Liver (tissue), 9 donors: ENCODE results near the gene OSBP2. TPM values are rescaled to one million over a fixed set of nuclear protein-coding genes. Genes with fewer than 3 reads are reported as not detected.

Source experiments
- DNase-seq: peaks from one replicate; pipeline ENCODE4 v3.0.0-alpha.2; 2017; ENCODE audit warnings: low spot score
- H3K27ac ChIP-seq, 2 donors: one replicate each; pipeline ENCODE4 v1.7.0; 2013; ENCODE audit warnings: inconsistent platforms in 2 of 2, low read length in 2 of 2, control low read depth in 1 of 2, low read depth in 1 of 2, mild to moderate bottlenecking in 1 of 2
- H3K27me3 ChIP-seq, 4 donors: one replicate each; pipeline versions ENCODE4 v1.6.1 to v1.7.0; 2013; ENCODE audit warnings: low read length in 3 of 4, inconsistent platforms in 1 of 4, mild to moderate bottlenecking in 1 of 4, moderate library complexity in 1 of 4; ENCODE audit not compliant: control insufficient read depth in 4 of 4, insufficient read depth in 4 of 4
- H3K36me3 ChIP-seq, 4 donors: one replicate each; pipeline versions ENCODE4 v1.6.1 to v1.7.0; 2013; ENCODE audit warnings: low read length in 3 of 4, mild to moderate bottlenecking in 3 of 4, low read depth in 1 of 4, moderate library complexity in 1 of 4; ENCODE audit not compliant: control insufficient read depth in 4 of 4, insufficient read depth in 3 of 4
- H3K4me1 ChIP-seq, 4 donors: one replicate each; pipeline versions ENCODE4 v1.6.1 to v1.7.0; 2013; ENCODE audit warnings: low read length in 3 of 4, mild to moderate bottlenecking in 3 of 4, moderate library complexity in 1 of 4; ENCODE audit not compliant: control insufficient read depth in 4 of 4, insufficient read depth in 4 of 4
- H3K4me3 ChIP-seq, 3 donors: one replicate each; pipeline versions ENCODE4 v1.6.1 to v1.7.0; 2013; ENCODE audit warnings: low read length in 3 of 3, control low read depth in 1 of 3, low read depth in 1 of 3, mild to moderate bottlenecking in 1 of 3
- H3K9ac ChIP-seq, 2 donors: one replicate each; pipeline ENCODE4 v1.7.0; 2013; ENCODE audit warnings: low read length in 2 of 2, mild to moderate bottlenecking in 2 of 2, moderate library complexity in 2 of 2, control low read depth in 1 of 2, low read depth in 1 of 2
- H3K9me3 ChIP-seq, 4 donors: one replicate each; pipeline versions ENCODE4 v1.6.1 to v1.7.0; 2013; ENCODE audit warnings: low read length in 3 of 4; ENCODE audit not compliant: control insufficient read depth in 4 of 4
- CTCF ChIP-seq: fragments of 150-350 bp; IDR thresholded peaks from 2 replicates; pipeline ENCODE4 v1.5.1; 2017; ENCODE audit warnings: improper control_type of control experiment, low read depth, low read length; ENCODE audit not compliant: missing input control
- EGR1 ChIP-seq, 2 donors: IDR thresholded peaks; 2 replicates each; pipeline ENCODE4 v1.6.1; 2016 to 2018; ENCODE audit warnings: antibody characterized with exemption in 2 of 2, low read depth in 2 of 2
- FOXA1 ChIP-seq: IDR thresholded peaks from 2 replicates; pipeline ENCODE4 v1.6.1; 2016; ENCODE audit warnings: antibody characterized with exemption
- FOXA2 ChIP-seq: IDR thresholded peaks from 2 replicates; pipeline ENCODE4 v1.6.1; 2016; ENCODE audit warnings: antibody characterized with exemption
- GABPA ChIP-seq, 2 donors: IDR thresholded peaks in 1 of 2; conservative IDR thresholded peaks in 1 of 2; 2 replicates each; pipeline ENCODE4 v1.6.1; 2016; ENCODE audit warnings: antibody characterized with exemption in 2 of 2, mild to moderate bottlenecking in 1 of 2, moderate library complexity in 1 of 2
- HNF4A ChIP-seq, 2 donors: conservative IDR thresholded peaks; 2 replicates each; pipeline ENCODE4 v1.6.1; 2016; ENCODE audit warnings: antibody characterized with exemption in 2 of 2, mild to moderate bottlenecking in 2 of 2
- HNF4G ChIP-seq: IDR thresholded peaks from 2 replicates; pipeline ENCODE4 v1.6.1; 2016; ENCODE audit warnings: antibody characterized with exemption
- JUND ChIP-seq, 2 donors: IDR thresholded peaks; 2 replicates each; pipeline ENCODE4 v1.6.1; 2016; ENCODE audit warnings: antibody characterized with exemption in 2 of 2
- MAX ChIP-seq: IDR thresholded peaks from 2 replicates; pipeline ENCODE4 v1.6.1; 2016; ENCODE audit warnings: antibody characterized with exemption
- NR2F2 ChIP-seq: IDR thresholded peaks from 2 replicates; pipeline ENCODE4 v1.6.1; 2016; ENCODE audit warnings: antibody characterized with exemption
- RAD21 ChIP-seq, 2 donors: IDR thresholded peaks; 2 replicates each; pipeline ENCODE4 v1.6.1; 2016; ENCODE audit warnings: antibody characterized with exemption in 2 of 2, mild to moderate bottlenecking in 2 of 2
- REST ChIP-seq: IDR thresholded peaks from 2 replicates; pipeline ENCODE4 v1.6.1; 2016; ENCODE audit warnings: antibody characterized with exemption, mild to moderate bottlenecking
- RXRA ChIP-seq, 2 donors: IDR thresholded peaks; 2 replicates each; pipeline ENCODE4 v1.6.1; 2017 to 2018; ENCODE audit warnings: antibody characterized with exemption in 2 of 2, mild to moderate bottlenecking in 1 of 2
- SP1 ChIP-seq: IDR thresholded peaks from 2 replicates; pipeline ENCODE4 v1.6.1; 2018; ENCODE audit warnings: antibody characterized with exemption, mild to moderate bottlenecking
- TAF1 ChIP-seq: conservative IDR thresholded peaks from 2 replicates; pipeline ENCODE4 v1.6.1; 2016; ENCODE audit warnings: antibody characterized with exemption, mild to moderate bottlenecking
- YY1 ChIP-seq: IDR thresholded peaks from 2 replicates; pipeline ENCODE4 v1.6.1; 2016; ENCODE audit warnings: antibody characterized with exemption, mild to moderate bottlenecking
- ZBTB33 ChIP-seq: IDR thresholded peaks from 2 replicates; pipeline ENCODE4 v1.6.1; 2016; ENCODE audit warnings: antibody characterized with exemption
- WGBS: extraction: QIAGEN DNeasy Blood & Tissue Kit; methylation state at CpG from one replicate; pipeline ENCODE4 v1.1.7; 2013; 5-methylcytosine and 5-hydroxymethylcytosine counted together
- polyA plus RNA-seq, 2 donors: library from polyadenylated mRNA; stranded (reverse) in 1 of 2; unstranded in 1 of 2; fragments of 200-250 nt in 1 of 2; fragments of >200 nt in 1 of 2; fragmentation: Nextera tagmentation in 1 of 2; extraction: Ambion mirVana in 1 of 2; gene quantifications; one replicate each; pipeline versions ENCODE4 v1.2.1 to v1.2.3, GENCODE V29; 2013 to 2015
- total RNA-seq, 2 donors: library from RNA; depleted of rRNA; stranded (reverse); fragments of >200 nt; gene quantifications; one replicate each; pipeline ENCODE4 v1.2.3, GENCODE V29; 2014
- TF ChIP-seq, protein P1 (sequence below): IDR thresholded peaks from 2 replicates; pipeline ENCODE4 v1.6.1; 2016; ENCODE audit warnings: antibody characterized with exemption
- donor health status: healthy.
- donor health status: healthy.
- donor health status: healthy.
- donor health status: healthy.
- donor health status: healthy.

The OSBP2 gene
- total and polyA plus RNA-seq, 4 donors: 0.43 to 192 (median 0.86) TPM

- Histone ChIP-seq H3K36me3 (no peaks in the 10 kb centered on the region), H3K27me3 (no peaks in the 10 kb centered on the region), H3K4me1 (no peaks in the 10 kb centered on the region), H3K9me3 (peaks cover 0 to 2% (median 0%) of the 10 kb centered on the region in 4 donors), H3K27ac (no peak overlapping the region), H3K4me3 (no peak overlapping the region), H3K9ac (no peak overlapping the region)
- no peak for DNase-seq
- no peak for TF ChIP-seq MAX
- no peak for TF ChIP-seq NR2F2
- TF ChIP-seq FOXA2: no peak
- TF ChIP-seq RAD21 (IDR thresholded peaks at IDR 0.05): no peak
- TF ChIP-seq REST: no peak
- no peak for TF ChIP-seq TAF1
- TF ChIP-seq, protein P1, sequence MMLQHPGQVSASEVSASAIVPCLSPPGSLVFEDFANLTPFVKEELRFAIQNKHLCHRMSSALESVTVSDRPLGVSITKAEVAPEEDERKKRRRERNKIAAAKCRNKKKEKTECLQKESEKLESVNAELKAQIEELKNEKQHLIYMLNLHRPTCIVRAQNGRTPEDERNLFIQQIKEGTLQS: no peak
- no peak for TF ChIP-seq EGR1 (IDR thresholded peaks at IDR 0.05; ENCODE audit: low read depth in 2 of 2)
- TF ChIP-seq JUND (IDR thresholded peaks at IDR 0.05): no peak
- TF ChIP-seq YY1: no peak
- no peak for TF ChIP-seq SP1
- TF ChIP-seq ZBTB33: no peak
- no peak for TF ChIP-seq CTCF
- TF ChIP-seq FOXA1: no peak
- no peak for TF ChIP-seq HNF4A (conservative IDR thresholded peaks at IDR 0.05)
- TF ChIP-seq HNF4G: no peak
- TF ChIP-seq GABPA (IDR thresholded peaks at IDR 0.05 in 1 of 2, conservative IDR thresholded peaks at IDR 0.05 in 1 of 2): no peak
- TF ChIP-seq RXRA (IDR thresholded peaks at IDR 0.05): no peak
- 86% methylated on average over 14 of the region's 14 CpGs for WGBS
These were observed 162.2 kb downstream of the OSBP2 start for GRCh38 chr22:30856741-30857502.
